Activated naive CD8-positive, alpha-beta T cell treated with anti-CD3 and anti-CD28 coated beads, Interleukin-2, amount 50 U/mL, for 16 hours (primary cell): ENCODE data around the gene MPLKIP.
"Not testable (repeated sequence)": the region's sequence is repeated elsewhere in the genome, so short reads cannot be mapped to it uniquely, and the experiment has no call there.

Experiments
- DNase-seq: peaks from one replicate; pipeline ENCODE4 v3.0.0-alpha.2; 2020; ENCODE audit warnings: low read depth, low spot score

Gene MPLKIP

GRCh38 chr7:40133561-40134427 lies 628 bp downstream of the MPLKIP start:
- DNase-seq, result no peak

- no peak for DNase-seq
Observed at GRCh38 chr7:40122940-40123254, 11.5 kb downstream of the MPLKIP start.

DNA sequence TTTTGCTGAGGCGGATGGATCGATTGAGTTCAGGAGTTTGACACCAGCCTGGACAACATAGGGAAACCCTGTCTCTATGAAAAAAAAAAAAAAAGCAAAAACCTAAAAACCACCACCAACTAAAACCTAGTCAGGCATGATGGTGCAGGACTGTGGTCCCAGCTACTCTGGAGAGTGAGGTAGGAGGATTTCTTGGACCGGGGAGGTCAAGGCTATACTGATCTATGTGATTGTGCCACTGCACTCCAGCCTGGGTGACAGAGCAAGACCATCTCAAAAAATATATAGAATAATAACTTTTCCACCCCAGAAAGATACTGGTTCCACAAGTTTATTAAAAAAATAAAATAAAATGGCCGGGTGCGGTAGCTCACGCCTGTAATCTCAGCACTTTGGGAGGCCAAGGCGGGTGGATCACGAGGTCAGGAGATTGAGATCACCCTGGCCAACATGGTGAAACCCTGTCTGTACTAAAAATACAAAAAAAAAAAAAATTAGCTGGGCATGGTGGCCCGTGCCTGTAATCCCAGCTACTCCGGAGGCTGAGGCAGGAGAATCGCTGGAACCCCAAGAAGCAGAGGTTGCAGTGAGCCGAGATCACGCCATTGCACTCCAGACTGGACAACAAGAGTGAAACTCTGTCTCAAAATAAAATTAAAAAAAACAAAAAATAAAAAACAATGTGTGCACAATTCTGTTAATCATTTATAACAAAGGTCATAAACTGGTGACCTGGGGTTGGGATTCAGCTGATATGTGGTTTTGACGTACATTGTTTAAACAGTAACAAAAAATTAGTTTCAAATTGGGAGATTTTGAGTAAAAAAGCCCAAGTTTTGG lies 12.1 kb downstream of the MPLKIP start:
- DNase-seq, result not testable (repeated sequence)

DNA sequence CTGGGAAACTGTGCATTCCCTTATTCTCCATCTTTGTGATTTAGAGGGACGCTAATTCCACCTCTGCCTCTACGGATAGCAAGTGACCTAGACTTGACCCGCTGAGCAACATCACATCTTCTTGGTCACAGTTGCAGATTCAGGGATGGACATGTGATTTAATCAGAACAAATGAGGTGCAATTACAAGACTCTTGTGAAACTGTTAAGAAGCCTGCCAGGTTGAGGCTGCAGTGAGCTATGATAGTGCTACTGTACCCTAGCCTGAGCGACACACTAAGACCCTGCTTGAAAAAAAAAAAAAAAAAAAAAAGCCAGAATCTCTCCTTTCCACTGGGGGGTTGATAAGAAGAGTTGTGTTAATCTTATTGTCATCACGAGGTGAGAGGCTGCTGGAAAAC lies 14.4 kb downstream of the MPLKIP start:
- DNase-seq, result no peak

DNA sequence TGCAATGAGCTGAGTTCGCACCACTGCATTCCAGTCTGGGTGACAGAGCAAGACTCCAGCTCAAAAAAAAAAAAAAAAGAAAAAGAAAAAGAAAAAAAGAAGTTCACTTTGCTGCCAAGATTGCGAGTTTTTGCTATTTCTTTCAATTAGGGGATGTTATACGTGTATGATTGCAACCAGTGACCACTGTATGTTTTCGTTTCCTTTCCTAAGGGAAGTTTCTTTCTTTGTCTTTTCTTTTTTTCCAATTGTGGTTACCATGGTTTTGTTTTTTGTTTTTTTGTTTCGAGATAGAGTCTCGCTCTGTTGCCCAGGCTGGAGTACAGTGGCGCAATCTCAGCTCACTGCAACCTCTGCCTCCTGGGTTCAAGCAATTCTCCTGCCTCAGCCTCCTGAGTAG lies 16.2 kb downstream of the MPLKIP start:
- DNase-seq, result not testable (repeated sequence)

DNA sequence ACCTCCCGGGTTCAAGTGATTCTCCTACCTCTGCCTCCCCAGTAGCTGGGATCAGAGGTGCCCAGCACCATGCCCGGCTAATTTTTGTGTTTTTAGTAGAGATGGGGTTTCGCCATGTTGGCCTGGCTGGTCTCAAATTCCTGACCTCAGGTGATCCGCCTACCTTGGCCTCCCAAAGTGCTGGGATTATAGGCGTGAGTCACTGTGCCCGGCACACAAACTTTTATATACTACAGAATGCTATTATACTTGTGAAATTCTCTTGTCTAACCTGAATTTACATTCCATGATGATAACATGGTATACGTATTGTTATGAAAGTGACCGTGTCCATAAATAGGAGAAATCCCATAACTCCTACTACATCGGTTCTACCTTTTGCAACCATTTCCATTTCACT lies 17.2 kb downstream of the MPLKIP start:
- not testable (repeated sequence) for DNase-seq

GRCh38 chr7:40115936-40116335 lies 18.5 kb downstream of the MPLKIP start:
- no peak for DNase-seq

GRCh38 chr7:40105879-40106473 lies 28.4 kb downstream of the MPLKIP start:
- DNase-seq, result no peak

- no peak for DNase-seq
Observed at GRCh38 chr7:40102897-40103296, 31.5 kb downstream of the MPLKIP start.

- DNase-seq, result no peak
Observed at GRCh38 chr7:40101201-40101600, 33.2 kb downstream of the MPLKIP start.

GRCh38 chr7:40099837-40100236 lies 34.6 kb downstream of the MPLKIP start:
- no peak for DNase-seq

- DNase-seq, result no peak
Observed at GRCh38 chr7:40098810-40099209, 35.6 kb downstream of the MPLKIP start.

GRCh38 chr7:40097728-40098127 lies 36.7 kb downstream of the MPLKIP start:
- DNase-seq, result no peak

GRCh38 chr7:40095695-40096327 lies 38.6 kb downstream of the MPLKIP start:
- DNase-seq, result no peak

DNA sequence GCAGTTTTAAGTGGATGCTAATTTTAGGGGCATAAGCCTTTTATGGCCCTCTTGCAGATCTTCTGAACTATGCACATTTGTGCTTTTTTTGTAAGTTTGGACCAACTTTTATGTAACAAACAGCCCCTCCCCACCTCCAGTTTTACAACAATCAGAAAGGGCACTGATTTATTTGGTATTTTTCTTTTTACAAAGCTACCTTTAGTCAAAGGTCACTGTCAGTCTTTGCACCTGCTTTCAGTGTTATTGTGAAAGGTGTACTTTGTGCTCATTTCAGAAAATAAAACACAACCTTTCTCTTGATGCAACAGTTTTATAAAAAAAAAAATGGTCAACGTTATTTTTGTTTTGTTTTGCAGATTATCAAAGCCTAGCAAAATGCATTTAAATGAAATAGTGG lies 39.2 kb downstream of the MPLKIP start:
- no peak for DNase-seq

GRCh38 chr7:40093631-40094350 lies 40.6 kb downstream of the MPLKIP start:
- no peak for DNase-seq

GRCh38 chr7:40092182-40092581 lies 42.2 kb downstream of the MPLKIP start:
- DNase-seq, result no peak

- DNase-seq, result no peak
Observed at GRCh38 chr7:40077849-40078248, 56.6 kb downstream of the MPLKIP start.
